HG02840 (cell line): ENCODE data around the gene IPO4.

Experiments
- ATAC-seq: cut with Tn5 transposase; IDR thresholded peaks from one replicate; pipeline ENCODE4 v1.9.1; 2021; ENCODE audit warnings: mild to moderate bottlenecking, moderate library complexity, moderate number of reproducible peaks; ENCODE audit not compliant: unreplicated experiment, low FRiP score

The IPO4 gene

DNA sequence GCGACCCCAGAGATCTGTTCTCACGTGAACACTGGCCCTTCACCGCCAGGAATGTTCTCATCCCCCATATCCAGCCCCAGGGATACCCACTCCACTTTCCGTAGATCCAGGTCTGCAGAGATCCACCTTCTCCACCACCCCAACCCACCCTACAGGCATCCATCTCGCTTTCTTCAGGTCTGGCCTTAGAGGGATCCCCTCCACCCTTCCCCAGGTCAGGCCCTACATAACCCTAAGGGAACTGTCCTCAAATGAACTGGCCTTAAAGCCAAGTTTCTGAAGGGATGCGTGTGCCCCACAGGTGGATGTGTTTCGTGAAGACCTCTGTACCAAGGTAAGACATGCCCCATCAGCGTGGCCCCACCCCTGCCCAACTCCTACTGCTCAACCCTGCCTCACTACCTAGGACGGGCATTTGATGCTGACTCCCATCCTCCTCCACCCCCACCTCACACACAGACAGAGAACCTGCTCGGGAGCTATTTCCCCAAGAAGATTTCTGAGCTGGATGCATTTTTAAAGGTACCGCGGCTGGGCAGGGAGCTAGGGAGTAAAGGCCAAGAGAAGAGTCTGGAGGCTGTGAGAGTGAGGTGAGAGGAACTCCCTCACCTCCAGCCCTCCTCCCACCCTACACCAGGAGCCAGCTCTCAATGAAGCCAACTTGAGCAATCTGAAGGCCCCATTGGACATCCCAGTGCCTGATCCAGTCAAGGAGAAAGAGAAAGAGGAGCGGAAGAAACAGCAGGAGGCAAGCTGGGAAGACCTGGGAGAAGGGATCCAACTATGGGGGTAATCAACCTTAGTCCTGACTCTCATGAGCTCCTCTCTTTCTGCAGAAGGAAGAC, 51.7 kb downstream of the IPO4 start:
- ATAC-seq = no peak

DNA sequence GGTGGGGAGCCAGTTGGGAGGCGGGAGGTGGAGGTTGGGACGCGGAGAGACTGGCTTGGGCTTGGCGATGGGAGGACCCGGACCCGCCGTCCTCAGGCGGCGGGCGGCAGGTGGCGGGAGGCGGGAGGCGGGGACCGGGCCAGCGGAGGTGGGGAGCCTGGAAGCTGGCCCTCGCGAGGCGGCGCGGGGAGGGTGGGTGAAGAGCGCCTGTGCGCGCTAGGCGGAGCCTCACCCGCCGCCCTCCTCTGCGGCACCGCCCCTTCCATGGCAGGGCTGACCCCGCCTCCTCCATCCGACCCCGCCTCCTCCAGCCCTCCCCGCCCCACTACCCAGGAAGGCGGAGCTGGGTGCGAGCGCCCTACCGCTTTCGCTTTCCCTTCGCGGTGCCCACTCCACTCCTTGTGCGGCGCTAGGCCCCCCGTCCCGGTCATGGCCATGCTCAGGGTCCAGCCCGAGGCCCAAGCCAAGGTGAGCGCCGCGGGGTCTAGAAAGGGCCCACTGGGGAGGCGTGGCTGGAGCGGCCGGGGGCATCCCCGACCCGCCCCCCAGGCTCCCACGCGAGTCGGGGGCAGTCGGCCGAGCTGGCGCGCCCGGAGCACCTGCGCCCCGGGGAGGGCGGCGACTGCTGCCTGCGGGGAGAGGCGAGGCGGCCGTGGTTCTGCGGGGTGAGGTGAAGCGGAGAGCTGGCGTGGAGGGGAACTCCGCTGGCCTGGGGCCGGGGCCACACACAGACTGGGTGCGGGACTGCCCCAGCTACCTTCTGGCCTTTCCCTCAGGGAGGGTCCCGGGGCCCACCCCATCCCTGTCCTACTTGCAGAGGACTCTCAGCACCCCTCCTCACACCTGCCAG, 52.6 kb downstream of the IPO4 start, which contains the start of gene PSME1:
TSS of gene PSME1 (plus strand) at position 361 of the 850 bp plus-strand sequence. CDS start at position 430, 69 bp downstream.
- peak; percentile 84 for ATAC-seq

DNA sequence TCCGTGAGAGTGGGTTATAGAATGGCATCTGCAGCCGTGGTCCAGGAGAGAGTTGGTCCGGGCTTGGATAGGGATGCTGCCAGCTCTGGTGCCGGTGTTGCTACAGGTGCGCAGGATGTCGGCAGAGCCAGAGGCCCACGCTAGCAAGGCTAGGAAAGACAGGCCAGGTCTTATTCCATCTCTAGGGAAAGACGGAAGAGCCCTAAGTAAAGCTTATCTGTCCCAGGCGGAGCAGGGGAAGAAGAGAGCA, 53.1 kb downstream of the IPO4 start:
- ATAC-seq = peak; percentile 13

DNA sequence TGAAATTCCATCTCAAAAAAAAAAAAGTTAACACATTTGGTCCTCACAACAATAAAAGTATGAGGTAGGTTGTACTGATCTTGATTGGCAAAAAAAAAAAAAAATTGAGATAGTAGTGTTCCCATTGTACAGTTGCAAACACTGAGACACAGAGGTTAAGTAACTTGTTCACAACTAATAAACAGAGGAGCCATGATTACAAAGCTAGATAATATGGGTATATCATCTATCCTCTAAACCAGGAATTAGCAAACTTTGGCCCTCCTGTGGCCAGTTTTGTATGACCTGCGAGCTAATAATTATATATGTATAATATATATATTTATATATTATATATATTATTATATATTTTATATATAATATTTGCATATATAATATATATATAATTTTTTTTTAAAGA, 54.9 kb downstream of the IPO4 start:
- ATAC-seq = no peak

DNA sequence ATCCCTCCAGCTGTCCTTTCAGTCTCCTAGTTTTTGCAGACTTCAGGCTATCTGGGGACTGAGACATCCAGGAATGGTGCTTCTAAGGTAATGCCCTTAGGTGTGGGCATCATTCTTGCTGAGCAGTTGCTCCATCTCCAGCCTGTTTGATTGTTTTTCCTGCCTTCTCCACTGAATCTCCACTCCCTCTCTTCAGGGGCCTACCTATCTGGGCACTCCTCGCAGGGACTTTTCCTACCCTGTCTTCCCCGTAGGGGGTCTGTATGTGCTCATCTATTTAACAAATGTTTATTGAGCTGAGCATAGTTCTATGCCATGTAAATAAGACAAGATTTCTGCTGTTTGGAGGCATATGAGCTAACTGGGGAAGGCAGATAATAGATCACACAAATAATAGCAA, 55.6 kb downstream of the IPO4 start:
- ATAC-seq = no peak

- ATAC-seq = no peak
These were observed 56.4 kb downstream of the IPO4 start for GRCh38 chr14:24132061-24132685.

- ATAC-seq = no peak
These were observed 57.1 kb downstream of the IPO4 start for GRCh38 chr14:24131549-24131966.

DNA sequence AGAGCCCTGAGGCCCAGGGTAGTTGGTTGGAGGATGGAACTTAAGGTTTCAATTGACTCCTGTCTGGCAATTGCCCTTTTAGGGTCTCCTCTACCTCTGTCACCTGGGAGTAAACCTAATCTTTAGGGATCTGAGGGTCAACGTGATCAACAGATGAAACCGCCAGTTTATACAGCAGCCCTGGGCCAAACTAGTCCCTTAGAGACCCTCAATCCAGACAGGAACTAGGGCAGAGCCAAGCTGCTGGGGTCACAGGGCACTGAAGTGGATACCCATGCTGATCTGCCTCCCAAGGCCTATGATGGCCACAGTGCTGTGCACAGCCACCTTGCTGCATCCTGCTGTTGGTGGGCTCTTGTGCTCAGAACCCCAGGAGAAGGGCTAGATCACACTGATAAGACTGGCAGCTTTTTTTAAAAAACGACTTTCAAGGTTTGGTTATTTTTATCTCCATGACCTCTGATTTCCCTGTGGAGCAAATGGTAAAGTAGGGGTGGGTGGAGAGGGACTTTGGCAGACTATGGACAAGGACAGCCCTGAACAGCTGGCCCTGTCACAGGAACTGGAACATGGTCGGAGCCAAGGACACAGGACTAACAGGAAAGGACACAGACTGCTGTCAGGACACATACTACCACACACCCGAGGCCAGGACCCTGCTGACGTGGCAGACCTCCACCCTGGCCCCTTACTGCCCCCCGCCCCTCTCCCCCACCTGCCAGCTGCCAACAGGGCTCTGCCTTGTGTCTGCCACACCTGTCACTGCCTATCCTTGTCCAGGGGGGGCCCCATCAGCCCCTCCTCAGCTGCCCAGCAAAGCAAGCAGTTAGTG, 57.7 kb downstream of the IPO4 start:
- no peak for ATAC-seq

DNA sequence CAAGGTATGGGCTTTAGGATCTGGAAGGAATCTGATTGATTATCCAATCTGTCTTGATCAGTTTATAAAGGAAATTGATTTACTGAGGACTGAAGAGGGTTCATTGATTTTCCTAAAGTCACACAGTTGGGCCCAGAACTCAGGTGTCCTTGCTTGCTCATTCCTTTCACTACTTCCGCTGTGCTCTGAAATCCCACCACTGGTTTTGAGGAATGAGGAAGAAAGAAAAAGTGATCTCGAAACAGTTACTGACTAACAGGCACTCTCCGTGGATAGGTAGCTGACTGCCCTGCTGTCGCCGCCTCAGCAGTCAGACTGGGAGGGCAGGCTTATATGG, 58.3 kb downstream of the IPO4 start, which contains the start of gene FITM1:
TSS of gene FITM1 (plus strand) at position 280 of the 337 bp plus-strand sequence. CDS start 905 bp downstream, outside the sequence.
- no peak for ATAC-seq
